NCI-H748 (cell line): Measurements from ENCODE around the gene TREH.
"Not testable (repeated sequence)": the region's sequence is repeated elsewhere in the genome, so short reads cannot be mapped to it uniquely, and the experiment has no call there.

Source experiments
- DNase-seq: peaks from one replicate; lab custom pipeline; 2025; ENCODE audit not compliant: unreplicated experiment; lab: John Stamatoyannopoulos, UW

TREH gene

GRCh38 chr11:118615282-118615975, 64.0 kb downstream of the TREH start:
- DNase-seq = no peak

- DNase-seq = no peak
Measured at GRCh38 chr11:118614511-118614910, 64.9 kb downstream of the TREH start.

- no peak for DNase-seq
Measured at GRCh38 chr11:118612378-118612777, 67.1 kb downstream of the TREH start.

GRCh38 chr11:118611433-118611795, 68.0 kb downstream of the TREH start:
- not testable (repeated sequence) for DNase-seq

- DNase-seq = peak; percentile 72
Measured at GRCh38 chr11:118610773-118611432, 68.5 kb downstream of the TREH start.

- no peak for DNase-seq
Measured at GRCh38 chr11:118610225-118610772, 69.2 kb downstream of the TREH start.

- DNase-seq = no peak
Measured at GRCh38 chr11:118609380-118610224, 69.8 kb downstream of the TREH start.

GRCh38 chr11:118608360-118609227, 70.9 kb downstream of the TREH start:
- peak; percentile 34 for DNase-seq

- DNase-seq = peak; percentile 34
Measured at GRCh38 chr11:118607401-118608359, 71.8 kb downstream of the TREH start, which contains the start of gene PHLDB1. Gene PHLDB1, plus strand, starts transcription at chr11:118607615. Its CDS starts 6,222 bp downstream, at chr11:118613837.
